GM12891 (cell line): Measurements from ENCODE around the gene SUB1.

Experiments
- DNase-seq: peaks from one replicate; pipeline ENCODE4 v3.0.0; 2011; ENCODE audit warnings: low spot score; ENCODE audit not compliant: insufficient read length
- FAIRE-seq: peaks from 2 replicates; lab custom pipeline; 2011; peaks lifted over from hg19 to GRCh38; lab: Jason Lieb, UNC
- PAX5 ChIP-seq: IDR thresholded peaks from 2 replicates; pipeline ENCODE4 v1.6.1; 2011; ENCODE audit warnings: low read length, moderate library complexity, mild to moderate bottlenecking; ENCODE audit not compliant: insufficient read depth, severe bottlenecking
- POLR2A ChIP-seq: IDR thresholded peaks from 2 replicates; pipeline ENCODE4 v1.6.1; 2011; ENCODE audit warnings: low read depth, low read length, control low read depth
- POLR2AphosphoS5 ChIP-seq: IDR thresholded peaks from 2 replicates; pipeline ENCODE4 v1.6.1; 2011; ENCODE audit warnings: low read depth, low read length, control low read depth
- POU2F2 ChIP-seq: IDR thresholded peaks from 2 replicates; pipeline ENCODE4 v1.6.1; 2011; ENCODE audit warnings: low read depth, mild to moderate bottlenecking, control low read depth, low read length, moderate library complexity
- SPI1 ChIP-seq: IDR thresholded peaks from 2 replicates; pipeline ENCODE4 v1.6.1; 2011; ENCODE audit warnings: low read depth, low read length, control low read depth
- TAF1 ChIP-seq: IDR thresholded peaks from 2 replicates; pipeline ENCODE4 v1.6.1; 2011; ENCODE audit warnings: low read depth, low read length, control low read depth

Gene SUB1

DNA sequence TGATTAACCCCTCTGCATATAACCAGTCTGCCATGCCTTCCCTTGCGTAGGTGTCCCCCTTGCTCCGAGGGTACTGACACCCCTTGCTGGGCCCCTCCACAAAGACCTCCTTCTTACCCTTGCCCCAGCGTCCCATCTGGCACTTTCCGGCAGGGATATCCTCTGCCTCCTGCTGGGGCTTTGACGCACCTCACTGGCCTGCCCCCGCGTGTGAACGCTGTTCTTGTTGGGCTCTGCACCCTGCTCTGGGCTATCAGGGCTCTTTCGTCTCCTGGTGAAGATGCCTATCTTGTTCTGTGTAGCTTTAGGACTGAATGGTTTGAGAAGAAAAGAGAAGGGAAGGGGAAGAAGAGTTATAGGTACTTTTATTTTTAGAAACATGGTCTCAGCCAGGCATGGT is 53.0 kb downstream of the SUB1 start:
- FAIRE-seq (no peak), DNase-seq (no peak)
- TF ChIP-seq TAF1 (no peak), POLR2A (no peak), PAX5 (no peak), POLR2AphosphoS5 (no peak)

GRCh38 chr5:32639943-32640342 is 54.6 kb downstream of the SUB1 start:
- FAIRE-seq (no peak), DNase-seq (no peak)
- TF ChIP-seq POU2F2 (no peak), PAX5 (no peak)

DNA sequence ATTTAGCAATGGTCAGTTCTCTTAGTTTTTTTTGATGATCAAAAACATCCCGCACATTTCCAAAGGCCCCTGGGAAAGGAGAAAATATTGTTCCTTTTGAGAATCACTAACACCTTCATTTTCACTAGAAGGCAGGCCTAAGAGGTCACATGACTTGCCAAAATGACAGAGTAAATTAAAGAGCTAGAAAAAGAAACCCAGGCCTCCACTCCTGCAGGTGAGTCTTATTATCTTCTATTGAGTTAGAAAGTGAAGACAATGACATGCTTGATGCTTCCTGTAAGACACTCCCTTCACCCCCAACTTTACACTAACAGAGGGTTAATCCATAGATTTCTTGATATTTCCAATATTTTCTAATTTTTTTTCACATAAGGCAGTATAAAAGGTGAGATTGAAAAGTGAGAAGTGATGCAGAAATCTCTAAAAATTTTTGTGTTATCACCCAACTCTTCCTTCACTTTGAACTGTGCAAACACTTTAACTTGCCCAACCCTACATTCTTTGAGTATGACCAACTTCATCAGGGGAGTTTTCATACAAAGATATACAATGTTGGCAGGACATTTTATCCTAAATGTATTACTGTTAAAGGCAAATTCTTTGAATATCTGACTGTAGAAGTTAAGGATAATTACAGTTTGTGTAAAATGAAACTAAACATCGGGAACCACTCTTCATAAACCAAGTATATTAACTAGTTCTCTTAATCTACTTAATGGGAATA is 57.1 kb downstream of the SUB1 start:
- FAIRE-seq (no peak), DNase-seq (no peak)
- TF ChIP-seq TAF1, result no peak
- TF ChIP-seq PAX5, result no peak
- TF ChIP-seq SPI1, result no peak
- TF ChIP-seq POLR2AphosphoS5, result no peak
- TF ChIP-seq POU2F2, result no peak
- TF ChIP-seq POLR2A, result no peak

DNA sequence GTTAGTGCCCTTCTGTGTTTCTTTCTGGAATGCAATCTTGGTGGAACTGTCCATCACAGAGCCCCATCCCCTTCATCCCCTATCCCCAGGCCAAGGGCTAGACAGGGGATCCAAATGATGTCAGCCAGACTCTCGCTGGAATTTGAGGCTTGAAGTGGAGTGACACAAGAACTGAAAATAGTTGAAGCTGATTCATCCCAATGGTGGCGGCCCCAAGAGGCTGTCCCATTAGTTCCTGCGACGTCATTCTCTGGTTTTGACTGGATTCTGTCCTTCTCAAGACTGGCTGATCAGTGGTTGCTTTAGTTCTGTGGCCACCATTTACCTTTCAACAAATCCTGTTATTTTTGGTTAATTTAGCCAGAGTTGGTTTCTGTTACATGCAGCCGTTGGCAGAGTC is 59.9 kb downstream of the SUB1 start:
- DNase-seq (no peak), FAIRE-seq (no peak)

GRCh38 chr5:32646061-32646969 is 61.0 kb downstream of the SUB1 start:
- DNase-seq (no peak), FAIRE-seq (no peak)

More for the DNA sequence above, 59.9 kb downstream of the SUB1 start:
- TF ChIP-seq TAF1 (no peak), POLR2AphosphoS5 (no peak)

GRCh38 chr5:32651088-32651487 is 65.7 kb downstream of the SUB1 start:
- no peak for DNase-seq

More at GRCh38 chr5:32646061-32646969, 61.0 kb downstream of the SUB1 start:
- no peak for TF ChIP-seq PAX5
- TF ChIP-seq POLR2AphosphoS5, result no peak
- no peak for TF ChIP-seq POLR2A
- no peak for TF ChIP-seq TAF1

DNA sequence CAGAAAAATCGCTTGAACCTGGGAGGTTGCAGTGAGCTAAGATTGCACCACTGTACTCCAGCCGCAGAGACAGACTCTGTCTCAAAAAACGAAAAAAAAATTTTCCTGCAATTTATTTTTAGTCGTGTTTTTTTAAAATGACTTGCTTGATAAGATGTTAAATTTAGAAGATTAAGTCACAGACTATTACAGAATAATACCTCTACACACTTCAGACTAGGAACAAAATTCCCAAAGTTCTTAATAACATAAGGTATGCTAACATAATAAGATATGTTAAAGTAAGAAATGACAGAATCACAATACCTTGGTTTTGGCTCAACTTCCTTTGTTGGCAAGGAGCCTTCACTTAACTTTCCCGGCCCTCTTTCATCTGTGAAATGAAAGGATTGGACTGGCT is 66.3 kb downstream of the SUB1 start:
- TF ChIP-seq PAX5 (no peak), POLR2AphosphoS5 (no peak), POLR2A (no peak), POU2F2 (no peak), TAF1 (no peak), SPI1 (no peak)
- no peak for DNase-seq
- no peak for FAIRE-seq

More at GRCh38 chr5:32651088-32651487, 65.7 kb downstream of the SUB1 start:
- TF ChIP-seq POLR2A (no peak), PAX5 (no peak)
- no peak for FAIRE-seq
